Suprapubic skin (tissue), 4 donors: Measurements from ENCODE around the gene ETV7.

ENCODE experiments used
- CTCF ChIP-seq, 2 donors: fragments of 200-600 bp in 1 of 2; fragments of 450-650 bp in 1 of 2; sonication (generic) in 1 of 2; IDR thresholded peaks; one replicate each; pipeline ENCODE4 v1.5.1; 2016 to 2019; ENCODE audit warnings: antibody characterized with exemption in 2 of 2, mild to moderate bottlenecking in 1 of 2, moderate library complexity in 1 of 2
- EP300 ChIP-seq: sonication (generic); formaldehyde crosslinking; IDR thresholded peaks from one replicate; pipeline ENCODE4 v1.6.1; 2017; ENCODE audit warnings: antibody characterized with exemption
- POLR2A ChIP-seq, 2 donors: fragments of 450-650 bp; IDR thresholded peaks; one replicate each; pipeline ENCODE4 v1.6.1; 2017; ENCODE audit warnings: antibody characterized with exemption in 2 of 2, mild to moderate bottlenecking in 2 of 2, moderate library complexity in 2 of 2
- POLR2AphosphoS5 ChIP-seq, 3 donors: sonication (generic); formaldehyde crosslinking; IDR thresholded peaks; one replicate each; pipeline ENCODE4 v1.6.1; 2017; ENCODE audit warnings: antibody characterized with exemption in 3 of 3

GRCh38 chr6:36436466-36436865 lies 49.0 kb upstream of the ETV7 start:
- TF ChIP-seq CTCF (IDR thresholded peaks at IDR 0.05) (no peak), POLR2AphosphoS5 (IDR thresholded peaks at IDR 0.05) (no peak), POLR2A (IDR thresholded peaks at IDR 0.05) (no peak), EP300 (no peak)
